Cardiac septum (tissue), 1 donor: Measurements from ENCODE around the gene GIPR. TPM values are rescaled to one million over a fixed set of nuclear protein-coding genes. Genes with fewer than 3 reads are reported as not detected.
A peak's percentile ranks its signal among the peaks of the same experiment; 100 is the strongest.

Experiments
- DNase-seq: peaks from one replicate; pipeline ENCODE4 v3.0.0-alpha.2; 2020; ENCODE audit warnings: low spot score
- intact Hi-C: fragments of 100-400 bp; cut with DNase I; formaldehyde crosslinking; loops from one replicate; pipeline ENCODE4 v1.14.0; 2022
- total RNA-seq: library from RNA; stranded (reverse); fragmentation: NEBNext Ultra II Directional; extraction: Animal tissue kit (Norgen Biotek cat#: 25700); gene quantifications from one replicate; pipeline ENCODE4 v1.2.1, GENCODE V29; 2021
- donor health status: DM: no; HTN: no; CAD: no.

The GIPR gene
- total RNA-seq, 1 donor from 2014 or later: 6.9 TPM

- intact Hi-C loops: loop anchor here (10.0 kb wide), 2 partner anchors 60 to 220 kb away; partner anchors contain the start of genes ERCC1 and OPA3
- no peak for DNase-seq
Observed at GRCh38 chr19:45645068-45645630, 22.9 kb upstream of the GIPR start.

GRCh38 chr19:45645631-45646344 is 22.2 kb upstream of the GIPR start:
- peak; percentile 78 for DNase-seq
- intact Hi-C loops: loop anchor here (10.0 kb wide), 2 partner anchors 61 to 221 kb away; partner anchors contain the start of genes ERCC1 and OPA3

GRCh38 chr19:45646345-45646698 is 21.7 kb upstream of the GIPR start:
- DNase-seq: no peak
- intact Hi-C loops: loop anchor here (10.0 kb wide), 2 partner anchors 62 to 222 kb away; partner anchors contain the start of genes ERCC1 and OPA3

- intact Hi-C loops: no loop called here
Observed at GRCh38 chr19:45650722-45651121, 17.3 kb upstream of the GIPR start.

GRCh38 chr19:45653634-45654033 is 14.4 kb upstream of the GIPR start:
- intact Hi-C loops: no loop called here
- DNase-seq: no peak

More at GRCh38 chr19:45650722-45651121, 17.3 kb upstream of the GIPR start:
- no peak for DNase-seq

GRCh38 chr19:45655073-45655472 is 12.9 kb upstream of the GIPR start:
- intact Hi-C loops: no loop called here
- DNase-seq: no peak

- DNase-seq: no peak
- intact Hi-C loops: no loop called here
Observed at GRCh38 chr19:45657520-45658167, 10.4 kb upstream of the GIPR start.

- no peak for DNase-seq
- intact Hi-C loops: no loop called here
Observed at GRCh38 chr19:45659096-45659729, 8.8 kb upstream of the GIPR start.

GRCh38 chr19:45660636-45661035 is 7.4 kb upstream of the GIPR start:
- intact Hi-C loops: no loop called here
- no peak for DNase-seq

GRCh38 chr19:45663800-45664199 is 4.2 kb upstream of the GIPR start:
- no peak for DNase-seq
- intact Hi-C loops: no loop called here

- intact Hi-C loops: no loop called here
Observed at GRCh38 chr19:45664575-45664974, 3.4 kb upstream of the GIPR start.

GRCh38 chr19:45668342-45668871 is 386 bp downstream of the GIPR start:
- DNase-seq: no peak
- intact Hi-C loops: no loop called here

More at GRCh38 chr19:45664575-45664974, 3.4 kb upstream of the GIPR start:
- DNase-seq: no peak

- intact Hi-C loops: no loop called here
- peak; percentile 80 for DNase-seq
Observed at GRCh38 chr19:45670670-45671453, 2.8 kb downstream of the GIPR start.

GRCh38 chr19:45674946-45675345 is 6.9 kb downstream of the GIPR start:
- intact Hi-C loops: no loop called here
- no peak for DNase-seq

GRCh38 chr19:45676851-45677263 is 8.8 kb downstream of the GIPR start:
- intact Hi-C loops: no loop called here
- no peak for DNase-seq

- DNase-seq: no peak
- intact Hi-C loops: no loop called here
Observed at GRCh38 chr19:45677351-45678230, 9.6 kb downstream of the GIPR start.

GRCh38 chr19:45681391-45682015 is 13.5 kb downstream of the GIPR start:
- intact Hi-C loops: no loop called here
- DNase-seq: peak; percentile 94

GRCh38 chr19:45682117-45682516 is 14.1 kb downstream of the GIPR start:
- intact Hi-C loops: no loop called here
- no peak for DNase-seq
